Regular cardiac myocyte (primary cell): ENCODE data around the gene FBXW5. TPM values are rescaled to one million over a fixed set of nuclear protein-coding genes. Genes with fewer than 3 reads are reported as not detected.

Experiments used
- total RNA-seq: library from RNA; depleted of rRNA; stranded (reverse); fragments of >200 nt; gene quantifications from 2 replicates; pipeline ENCODE4 v1.2.3, GENCODE V29; 2014

Gene FBXW5
- total RNA-seq = 161 and 176 TPM in 2 replicates

DNA sequence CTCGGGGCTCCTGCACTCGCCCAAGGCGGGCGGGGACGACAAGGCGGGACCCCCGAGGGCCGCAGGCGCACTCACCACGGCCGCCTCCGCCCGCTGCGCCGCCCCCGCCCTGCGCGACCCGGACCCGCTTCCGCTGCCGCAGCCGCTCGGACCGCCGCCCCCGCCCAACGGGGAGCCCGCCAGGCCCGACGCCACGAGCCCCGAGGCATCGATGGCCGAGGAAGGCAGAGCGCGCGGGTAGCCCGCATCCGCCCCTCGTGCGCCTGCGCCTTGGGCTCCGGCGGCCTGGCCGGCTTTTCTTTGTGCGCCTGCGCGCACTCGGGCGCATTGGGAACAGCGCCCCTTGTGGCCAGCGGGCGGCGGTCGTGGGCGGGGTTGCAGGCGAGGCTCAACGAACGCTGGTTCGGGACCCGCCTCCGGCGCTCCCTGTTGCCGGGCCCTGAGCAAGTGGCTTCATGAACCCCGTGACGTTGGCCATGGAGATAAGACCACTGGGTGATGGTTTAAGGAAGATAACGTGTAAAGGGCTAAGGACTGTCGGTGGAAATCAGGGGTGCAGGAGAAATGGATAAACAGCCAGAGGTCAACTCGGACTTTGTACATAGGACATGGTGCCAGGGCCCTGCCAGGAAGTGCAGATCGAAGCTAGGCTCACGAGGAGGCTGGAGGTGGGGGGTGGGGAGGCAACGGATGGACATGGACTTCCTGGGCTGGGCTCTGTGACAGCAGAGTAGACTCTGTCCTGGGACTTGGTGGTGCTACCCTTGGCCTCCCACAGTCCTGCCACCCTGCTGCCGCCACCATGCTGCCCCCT lies at the start of gene FBXW5, which contains the start of gene C8G:
TSS of gene FBXW5 (minus strand) at position 220 of the 814 bp plus-strand sequence. CDS start 655 bp downstream, outside the sequence.
TSS of gene C8G (plus strand) at position 725 of the 814 bp plus-strand sequence. CDS start at position 803, 78 bp downstream.

GRCh38 chr9:136991993-136992818 lies 47.7 kb upstream of the FBXW5 start, which contains the start of gene PAXX:
TSS of gene PAXX (plus strand) at chr9:136992422. CDS start at chr9:136992444, 22 bp downstream.

DNA sequence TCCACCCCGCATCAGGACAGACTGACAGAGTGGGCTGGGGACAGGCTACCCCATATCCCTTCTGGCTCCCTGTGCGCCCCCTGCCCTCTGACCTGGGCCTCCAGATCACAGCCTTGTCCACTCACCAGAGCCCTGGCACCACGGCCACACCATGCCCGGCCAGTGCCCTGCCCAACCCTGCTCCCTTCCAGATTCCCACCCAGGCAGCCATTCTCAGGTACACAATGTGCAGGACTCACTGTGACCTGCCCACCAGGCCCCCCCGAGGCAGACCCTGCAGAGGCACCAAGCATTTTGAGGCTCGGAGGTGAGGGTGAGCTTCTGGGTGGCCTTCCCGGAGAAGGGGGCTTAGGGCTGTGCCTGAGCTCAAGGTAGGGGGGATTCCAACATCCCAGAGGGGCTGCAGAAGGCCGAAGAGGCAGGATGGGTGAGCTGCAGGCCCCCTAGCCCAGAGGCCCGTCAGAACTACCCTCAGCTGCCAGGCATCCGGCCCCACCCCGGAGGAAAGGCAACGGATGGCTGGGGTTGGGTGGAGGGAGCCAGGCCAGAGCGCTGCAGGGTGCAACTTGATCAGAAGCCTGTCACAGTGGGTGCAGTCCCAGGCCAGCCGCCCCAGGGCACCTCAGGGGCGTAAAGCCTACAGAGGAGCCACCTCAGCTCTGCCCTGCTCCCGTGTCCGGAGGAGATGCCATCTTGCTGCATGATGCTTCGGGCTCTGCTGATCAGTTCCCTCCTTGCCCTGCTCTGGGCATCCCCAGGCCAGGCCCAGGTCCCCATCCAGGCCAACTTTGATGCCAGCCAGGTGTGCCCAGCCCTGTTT lies 37.9 kb upstream of the FBXW5 start, which contains the start of gene LCNL1:
TSS of gene LCNL1 (plus strand) at position 762 of the 820 bp plus-strand sequence. CDS start 594 bp downstream, outside the sequence.

GRCh38 chr9:136977223-136977622 lies 32.7 kb upstream of the FBXW5 start, which contains the start of gene PTGDS:
TSS of gene PTGDS (plus strand) at chr9:136977504. CDS start at chr9:136977579, 75 bp downstream.

GRCh38 chr9:136951541-136952320 lies 7.2 kb upstream of the FBXW5 start, which contains the start of gene LCN12:
TSS of gene LCN12 (plus strand) at chr9:136952273. CDS start at chr9:136952328, 55 bp downstream.

Other genes with a start within 250 kb of the FBXW5 start
- gene DIPK1B, start 232.2 kb downstream of the FBXW5 start, total RNA-seq = 8.1 and 12.1 TPM in 2 replicates
- gene LCN10, start 201.8 kb downstream of the FBXW5 start, total RNA-seq = not detected in 2 replicates
- gene LCN6, start 196.2 kb downstream of the FBXW5 start, total RNA-seq = not detected in 2 replicates
- gene LCN8, start 186.5 kb downstream of the FBXW5 start, total RNA-seq = not detected in 2 replicates
- gene LCN15, start 180.2 kb downstream of the FBXW5 start, total RNA-seq = not detected in 2 replicates
- 84.2 and 95.0 TPM in 2 replicates for gene TMEM141, start 153.4 kb downstream of the FBXW5 start, total RNA-seq
- gene CCDC183, start 148.4 kb downstream of the FBXW5 start, total RNA-seq = under 0.01 and 0.28 TPM in 2 replicates
- 41.4 and 79.9 TPM in 2 replicates for gene RABL6, start 136.8 kb downstream of the FBXW5 start, total RNA-seq
- 1.5 and 6.8 TPM in 2 replicates for gene AJM1, start 102.3 kb downstream of the FBXW5 start, total RNA-seq
- gene PHPT1, start 95.3 kb downstream of the FBXW5 start, total RNA-seq = 96.0 and 110 TPM in 2 replicates
- 3.3 and 9.6 TPM in 2 replicates for gene MAMDC4, start 92.4 kb downstream of the FBXW5 start, total RNA-seq
- 297 and 393 TPM in 2 replicates for gene EDF1, start 78.4 kb downstream of the FBXW5 start, total RNA-seq
- gene TRAF2, start 58.2 kb downstream of the FBXW5 start, total RNA-seq = 9.0 and 28.9 TPM in 2 replicates
- 0.19 TPM in 1 of 2 replicates, not detected in the other for gene C8G, start 505 bp upstream of the FBXW5 start, total RNA-seq
- not detected in 2 replicates for gene LCN12, start 7.5 kb upstream of the FBXW5 start, total RNA-seq
- gene PTGDS, start 32.8 kb upstream of the FBXW5 start, total RNA-seq = 1.7 TPM in 1 of 2 replicates, not detected in the other
- gene LCNL1, start 38.3 kb upstream of the FBXW5 start, total RNA-seq = 0.85 TPM in 1 of 2 replicates, not detected in the other
- gene PAXX, start 47.7 kb upstream of the FBXW5 start, total RNA-seq = 14.9 and 23.6 TPM in 2 replicates
- gene CLIC3, start 51.8 kb upstream of the FBXW5 start, total RNA-seq = 0.56 and 1.7 TPM in 2 replicates
- 10.4 and 20.3 TPM in 2 replicates for gene ABCA2, start 83.5 kb upstream of the FBXW5 start, total RNA-seq
- gene FUT7, start 87.3 kb upstream of the FBXW5 start, total RNA-seq = not detected in 2 replicates
- gene NPDC1, start 101.4 kb upstream of the FBXW5 start, total RNA-seq = 14.6 and 20.3 TPM in 2 replicates
- gene ENTPD2, start 109.3 kb upstream of the FBXW5 start, total RNA-seq = not detected in 2 replicates
- 0.85 and 10.4 TPM in 2 replicates for gene SAPCD2, start 125.8 kb upstream of the FBXW5 start, total RNA-seq
- 5.9 and 16.1 TPM in 2 replicates for gene UAP1L1, start 132.8 kb upstream of the FBXW5 start, total RNA-seq
- 67.3 and 120 TPM in 2 replicates for gene MAN1B1, start 142.2 kb upstream of the FBXW5 start, total RNA-seq
- gene DPP7, start 170.0 kb upstream of the FBXW5 start, total RNA-seq = 33.9 and 69.9 TPM in 2 replicates
- under 0.01 and 0.19 TPM in 2 replicates for gene GRIN1, start 194.4 kb upstream of the FBXW5 start, total RNA-seq
- not detected in 2 replicates for gene LRRC26, start 225.3 kb upstream of the FBXW5 start, total RNA-seq
- gene TMEM210, start 227.3 kb upstream of the FBXW5 start, total RNA-seq = not detected in 2 replicates
- 16.9 and 21.5 TPM in 2 replicates for gene ANAPC2, start 243.8 kb upstream of the FBXW5 start, total RNA-seq
- 43.1 and 109 TPM in 2 replicates for gene SSNA1, start 243.9 kb upstream of the FBXW5 start, total RNA-seq